Measurements from ENCODE around the gene FUCA1.

FUCA1 gene

DNA sequence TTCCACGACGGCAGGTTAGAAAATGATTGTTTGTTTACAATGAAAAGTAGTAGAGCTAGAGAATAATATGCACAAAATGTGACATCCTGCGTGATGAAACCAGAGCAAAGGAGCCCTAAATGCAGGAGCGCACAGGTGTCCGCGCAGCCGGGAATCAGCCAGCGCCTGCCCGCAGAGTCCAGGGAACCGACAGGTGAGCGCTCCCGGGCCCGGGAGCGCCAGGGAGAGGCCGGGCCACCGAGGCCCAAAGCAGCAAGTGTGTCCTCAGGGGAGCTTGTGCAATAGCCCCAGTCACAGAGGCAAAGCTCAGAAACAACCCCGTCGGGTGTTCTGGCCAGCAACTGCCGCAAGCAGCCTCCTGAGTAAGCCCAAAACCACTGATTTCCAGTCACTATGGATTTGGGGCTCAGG, 66.7 kb downstream of the FUCA1 start:
- DNase-seq (ENCODE audit: low spot score), result no peak

DNA sequence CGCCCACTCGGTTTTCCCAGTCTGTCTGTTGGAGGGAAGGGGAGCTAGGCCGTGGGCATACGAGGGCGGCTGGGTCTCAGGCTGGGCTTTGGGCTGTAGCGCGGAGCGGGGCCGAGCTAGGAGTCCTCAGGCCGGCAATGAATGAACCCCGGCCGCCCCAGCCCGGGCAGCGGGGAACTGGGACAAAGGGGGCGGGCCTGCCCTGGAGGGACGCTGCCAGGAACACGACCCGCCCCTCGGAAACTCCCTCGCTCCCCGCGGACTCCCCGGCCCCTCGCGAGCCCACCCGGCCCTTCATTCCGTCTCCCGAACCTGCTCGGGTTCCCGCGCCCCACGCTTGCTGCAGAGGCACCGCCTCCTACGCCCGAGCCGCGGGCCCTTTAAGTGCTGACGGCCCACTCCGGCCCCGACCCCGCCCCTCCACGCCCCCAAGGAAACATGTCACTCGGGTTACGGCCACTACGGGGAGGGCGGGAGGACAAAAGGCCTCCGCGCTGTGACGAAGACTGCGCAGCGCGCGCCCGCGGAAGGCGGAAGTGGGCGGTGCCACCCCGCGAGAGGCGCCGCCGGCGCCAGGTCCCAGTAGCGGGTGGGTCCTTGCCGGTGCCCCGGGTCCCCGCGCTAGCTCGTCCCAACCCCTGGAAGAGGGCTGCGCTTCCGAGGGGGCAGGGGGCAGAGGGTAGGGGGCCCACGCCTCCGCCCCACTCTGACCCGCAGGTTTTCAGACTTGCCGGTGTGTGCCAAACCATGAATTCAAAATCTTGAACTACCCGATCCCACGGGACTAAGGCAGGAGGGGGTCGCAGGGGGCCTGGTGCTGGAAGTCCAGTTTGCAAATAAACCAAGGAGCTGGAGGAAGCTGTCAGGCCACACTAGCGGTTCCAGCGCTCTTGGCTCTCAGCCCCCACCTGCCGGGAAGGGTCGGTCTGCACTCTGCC, 67.4 kb downstream of the FUCA1 start, which contains the start of gene GALE:
Gene GALE (minus strand): TSS at position 355 of the 938 bp plus-strand sequence. CDS start 1,747 bp downstream, outside the sequence.
- peak; percentile 96 for DNase-seq (ENCODE audit: low spot score)

DNA sequence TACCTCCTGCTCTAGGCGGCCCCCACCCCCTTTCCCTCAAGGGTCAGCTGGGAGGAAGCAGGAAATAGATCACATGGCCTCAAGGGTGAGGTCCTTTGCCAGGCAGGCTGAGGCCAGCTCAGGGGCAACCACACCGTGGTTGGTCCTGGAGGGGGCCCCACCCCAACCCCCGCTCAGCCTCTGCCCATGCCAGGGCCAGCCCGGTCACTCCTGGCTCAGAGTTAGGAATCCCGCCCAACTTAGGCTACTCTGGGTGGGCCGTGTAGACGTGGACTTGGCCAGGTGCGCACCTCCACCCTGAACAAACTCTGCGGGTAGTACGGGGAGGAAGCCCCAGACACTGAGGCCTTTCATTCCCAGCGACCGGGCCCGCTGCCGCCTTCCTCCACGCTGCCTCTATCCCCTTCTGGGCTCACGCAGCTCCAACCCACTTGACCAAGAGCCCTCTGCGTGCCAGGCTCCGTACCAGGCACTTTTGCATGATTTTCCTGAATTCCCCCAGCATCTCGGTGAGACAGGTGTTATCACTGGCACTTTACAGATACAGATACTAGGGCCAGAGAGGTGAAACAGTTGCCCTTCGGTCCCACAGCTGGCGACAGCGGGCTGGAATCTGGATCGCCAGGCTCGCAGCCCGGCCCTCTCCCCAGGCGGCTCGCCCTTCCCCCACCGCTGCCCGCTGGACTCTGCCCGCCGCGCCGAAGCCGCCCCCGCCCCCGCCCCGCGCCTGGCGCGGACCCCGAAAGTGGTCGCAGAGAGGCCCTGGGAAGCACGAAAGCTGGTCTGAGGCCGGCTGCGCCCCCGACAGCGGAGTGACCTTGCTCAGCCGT, 68.3 kb downstream of the FUCA1 start:
- no peak for DNase-seq (ENCODE audit: low spot score)

DNA sequence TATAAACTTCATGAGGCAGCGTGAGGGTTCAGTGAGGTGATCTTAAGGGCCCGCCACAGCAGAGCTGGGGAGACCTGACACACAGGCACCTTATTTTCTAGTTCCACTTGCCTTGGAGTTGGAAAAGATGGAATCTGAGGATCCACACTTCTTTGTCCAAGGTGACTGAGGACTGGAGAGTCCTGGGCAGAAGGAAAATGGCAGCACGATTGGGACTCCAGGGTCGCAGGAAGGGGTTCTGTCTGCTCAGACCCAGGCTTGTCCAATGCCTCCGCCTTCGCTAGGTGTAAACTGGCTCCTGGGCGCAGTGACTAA, 68.9 kb downstream of the FUCA1 start:
- no peak for DNase-seq (ENCODE audit: low spot score)

DNA sequence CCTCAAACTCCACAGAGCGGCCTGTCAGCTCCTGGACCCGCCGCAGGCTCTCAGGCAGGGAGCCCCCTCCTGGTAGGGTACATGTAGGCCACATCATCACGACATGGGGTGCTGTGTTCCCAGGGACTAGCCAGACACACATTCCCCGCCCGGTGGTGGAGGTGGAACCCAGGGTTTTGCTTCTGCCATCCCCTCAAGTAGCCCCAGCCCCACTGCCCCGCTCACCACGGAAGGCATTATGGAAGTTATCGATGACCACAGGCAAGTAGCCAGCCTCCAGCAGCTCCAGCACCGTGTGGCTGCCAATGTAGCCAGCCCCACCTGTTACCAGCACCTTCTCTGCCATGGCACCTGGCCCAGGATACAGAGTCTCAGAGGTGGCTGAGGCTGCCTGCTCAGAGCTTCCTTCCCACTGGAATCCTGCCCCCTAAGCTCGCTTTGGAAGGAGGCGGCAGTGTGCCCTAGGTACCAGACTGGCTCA, 69.4 kb downstream of the FUCA1 start:
- no peak for DNase-seq (ENCODE audit: low spot score)

DNA sequence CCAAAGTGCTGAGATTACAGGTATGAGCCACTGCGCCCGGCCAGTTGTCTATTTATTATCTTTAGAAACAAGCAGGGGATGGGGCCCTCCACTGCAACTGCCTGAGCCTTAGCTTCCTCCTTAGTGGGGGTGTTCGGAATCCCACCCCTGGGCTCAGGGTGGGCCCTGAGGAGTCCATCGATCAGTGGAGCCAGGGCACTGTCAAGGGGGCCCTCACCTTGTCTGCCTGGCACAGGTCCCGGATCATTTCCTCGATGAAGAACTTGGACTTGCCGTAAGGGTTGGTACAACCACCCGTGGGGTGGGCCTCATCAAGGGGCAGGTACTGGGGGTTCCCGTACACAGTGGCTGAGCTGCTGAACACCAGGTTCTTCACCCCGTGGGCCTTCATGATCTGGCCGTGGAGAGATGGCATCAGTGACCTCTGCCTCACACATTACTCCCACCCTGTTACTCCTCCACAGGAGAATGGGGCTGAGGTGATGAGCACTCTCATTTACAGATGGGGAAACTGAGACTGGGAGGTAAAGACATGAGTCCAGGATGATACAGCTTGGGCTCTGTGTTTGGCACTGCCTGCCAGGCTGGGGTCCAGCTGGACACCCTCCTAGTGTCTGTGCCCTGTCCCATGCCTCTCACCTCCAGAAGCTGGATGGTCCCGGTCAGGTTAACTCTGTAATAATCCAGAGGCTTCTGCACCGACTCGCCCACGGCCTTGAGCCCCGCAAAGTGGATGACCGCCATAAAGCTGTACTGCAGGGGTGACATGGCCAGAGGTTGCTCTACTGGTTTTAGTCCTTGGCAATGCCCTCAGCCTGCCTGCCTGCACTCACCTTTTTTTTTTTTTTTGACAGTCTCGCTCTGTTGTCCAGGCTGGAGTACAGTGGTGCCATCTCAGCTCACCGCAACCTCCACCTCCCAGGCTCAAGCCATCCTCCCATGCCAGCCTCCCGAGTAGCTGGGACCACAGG, 70.3 kb downstream of the FUCA1 start:
- DNase-seq (ENCODE audit: low spot score), result no peak

DNA sequence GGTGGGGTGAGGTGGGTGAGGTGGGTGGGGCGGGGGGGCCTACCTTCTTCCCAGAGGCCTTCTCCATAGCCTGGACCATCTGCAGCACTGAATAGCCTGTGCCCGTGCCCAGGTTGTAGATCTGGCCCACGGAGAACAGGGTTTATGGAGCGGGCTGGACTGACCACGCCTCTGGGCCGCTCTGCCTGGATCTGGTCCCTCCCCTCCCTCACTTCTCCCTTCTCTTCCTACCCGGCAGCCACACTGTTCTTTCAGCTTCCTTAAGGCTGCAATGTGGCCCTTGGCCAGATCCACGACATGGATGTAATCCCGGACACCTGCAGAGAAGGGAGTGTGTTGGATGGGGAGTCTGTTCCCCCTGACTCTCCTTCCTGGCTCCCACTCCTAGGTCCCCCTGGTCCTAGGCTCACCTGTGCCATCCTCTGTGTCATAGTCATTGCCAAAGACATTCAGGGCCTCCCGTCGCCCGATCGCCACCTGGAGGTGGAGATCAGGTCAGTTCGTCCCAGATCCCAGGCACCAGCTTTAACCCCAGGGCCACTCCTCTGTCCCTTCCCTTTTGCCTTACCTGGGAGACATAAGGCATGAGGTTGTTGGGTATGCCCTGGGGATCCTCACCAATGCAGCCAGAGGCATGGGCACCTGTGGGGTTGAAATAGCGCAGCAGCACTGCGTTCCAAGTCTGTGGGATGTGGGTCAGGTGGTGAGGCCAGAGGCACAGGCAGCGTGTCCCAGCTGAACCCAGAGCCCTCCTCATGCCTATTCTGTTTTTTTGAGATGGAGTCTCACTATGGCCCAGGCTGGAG, 71.4 kb downstream of the FUCA1 start:
- DNase-seq (ENCODE audit: low spot score), result no peak

DNA sequence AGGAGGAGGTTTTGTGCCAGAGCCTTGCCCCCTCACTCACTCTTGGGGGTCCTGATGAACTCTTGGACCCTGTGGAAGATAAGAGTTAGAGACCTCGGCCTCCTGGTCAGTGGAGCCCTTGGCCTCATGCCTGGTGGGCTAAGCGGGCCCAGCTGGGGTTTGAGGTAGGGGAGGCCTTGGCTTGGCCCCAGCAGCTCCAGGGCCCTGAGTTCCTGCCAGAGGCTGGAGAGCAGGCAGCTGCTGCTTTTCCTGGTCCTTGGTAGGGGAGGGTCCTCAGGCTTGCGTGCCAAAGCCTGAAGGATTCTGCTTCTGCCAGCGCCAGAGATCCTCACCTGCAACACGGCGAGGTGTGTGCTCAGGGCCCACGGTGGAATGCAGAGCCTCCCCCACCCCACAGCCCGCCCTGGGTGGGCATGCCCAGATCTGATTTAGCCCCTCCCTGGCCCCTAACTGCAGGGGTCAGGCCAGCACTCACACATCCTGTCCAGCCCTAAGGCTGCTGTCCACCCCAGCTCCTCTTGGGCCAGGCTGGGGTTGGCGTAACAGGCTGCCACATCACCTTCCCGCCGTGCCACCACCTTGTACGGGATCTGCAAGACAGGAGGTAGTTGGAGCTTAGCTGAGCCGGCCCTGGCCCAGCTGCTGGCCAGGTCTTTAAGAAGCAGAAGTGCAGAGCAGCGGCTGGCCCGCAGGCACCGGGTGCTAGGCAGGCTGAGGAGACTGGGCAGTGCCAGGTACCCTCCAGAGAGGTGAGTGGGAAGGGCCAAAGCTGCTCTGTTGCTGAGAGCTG, 72.2 kb downstream of the FUCA1 start:
- DNase-seq (ENCODE audit: low spot score), result no peak

Data from putamen (tissue), 1 donor.